Adrenal gland (tissue), 5 donors: ENCODE measurements around the gene TRIOBP.

ENCODE experiments used
- CTCF ChIP-seq, 6 experiments: fragments of 450-650 bp in 4 of 6; fragments of 200-600 bp in 2 of 6; sonication (generic) in 1 of 6; IDR thresholded peaks; 1 replicate in 5 of 6; 2 replicates in 1 of 6; pipeline versions ENCODE4 v1.5.1 to v1.8.0; 2016 to 2021; ENCODE audit warnings: antibody characterized with exemption in 6 of 6, mild to moderate bottlenecking in 2 of 6, moderate library complexity in 1 of 6
- POLR2A ChIP-seq, 2 donors: fragments of 450-650 bp; IDR thresholded peaks; one replicate each; pipeline ENCODE4 v1.6.1; 2017; ENCODE audit warnings: antibody characterized with exemption in 2 of 2, mild to moderate bottlenecking in 2 of 2, moderate library complexity in 1 of 2
- donor health status: DM: no; HTN: no; CAD: no.

GRCh38 chr22:37803639-37804351 is 106.9 kb downstream of the TRIOBP start:
- TF ChIP-seq CTCF (IDR thresholded peaks at IDR 0.05), result no peak
- no peak for TF ChIP-seq POLR2A (IDR thresholded peaks at IDR 0.05)
